Measurements from ENCODE around the gene DDX39A.
"Not testable (repeated sequence)": the region's sequence is repeated elsewhere in the genome, so short reads cannot be mapped to it uniquely, and the experiment has no call there.

DNA sequence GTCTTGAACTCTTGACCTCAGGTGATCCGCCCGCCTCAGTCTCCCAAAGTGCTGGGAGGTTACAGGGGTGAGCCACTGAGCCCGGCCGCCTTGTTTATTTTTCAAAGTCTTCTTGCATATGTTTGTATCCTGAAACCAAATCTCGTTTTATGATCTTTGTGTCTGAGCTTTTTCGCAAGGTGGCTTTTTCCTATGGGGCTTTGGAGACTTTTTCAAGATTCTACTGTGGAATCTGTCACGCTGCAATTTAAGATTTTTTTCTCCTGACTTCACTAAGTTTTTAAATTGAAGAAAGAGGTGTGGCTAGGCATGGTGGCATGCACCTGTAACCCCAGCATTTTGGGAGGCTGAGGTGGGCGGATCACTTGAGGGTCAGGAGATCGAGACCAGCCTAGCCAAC lies 44.8 kb downstream of the DDX39A start:
- TF ChIP-seq TAF1 (IDR thresholded peaks at IDR 0.05; ENCODE audit: low read depth); MXI1 (conservative IDR thresholded peaks at IDR 0.05; ENCODE audit: poor library complexity, severe bottlenecking); POLR2AphosphoS5 (IDR thresholded peaks at IDR 0.05): not testable (repeated sequence)
